HEK293 (cell line): Measurements from ENCODE around the gene TMTC1.

Experiments
- KLF16 ChIP-seq: fragments of 450-650 bp; formaldehyde crosslinking; IDR thresholded peaks from 2 replicates; pipeline ENCODE4 v1.5.1; 2017; ENCODE audit warnings: missing biosample characterization, missing genetic modification characterization
- MYNN ChIP-seq: fragments of 450-650 bp; formaldehyde crosslinking; IDR thresholded peaks from 2 replicates; pipeline ENCODE4 v1.5.1; 2016; ENCODE audit warnings: missing biosample characterization, missing genetic modification characterization, borderline replicate concordance
- ZNF133 ChIP-seq: fragments of 450-650 bp; formaldehyde crosslinking; IDR thresholded peaks from 2 replicates; pipeline ENCODE4 v1.5.1; 2016; ENCODE audit warnings: missing biosample characterization, missing genetic modification characterization
- ZNF174 ChIP-seq: fragments of 450-650 bp; formaldehyde crosslinking; IDR thresholded peaks from 2 replicates; pipeline ENCODE4 v1.5.0; 2017; ENCODE audit warnings: missing biosample characterization, mild to moderate bottlenecking, missing genetic modification characterization
- ZNF433 ChIP-seq: fragments of 450-650 bp; formaldehyde crosslinking; IDR thresholded peaks from 2 replicates; pipeline ENCODE4 v1.5.1; 2016; ENCODE audit warnings: missing biosample characterization, missing genetic modification characterization, low read depth
- ZNF48 ChIP-seq: fragments of 450-650 bp; formaldehyde crosslinking; IDR thresholded peaks from 2 replicates; pipeline ENCODE4 v1.5.1; 2016; ENCODE audit warnings: missing biosample characterization, missing genetic modification characterization
- ZNF555 ChIP-seq: fragments of 450-650 bp; formaldehyde crosslinking; conservative IDR thresholded peaks from 2 replicates; pipeline ENCODE4 v1.5.1; 2017; ENCODE audit warnings: missing biosample characterization, mild to moderate bottlenecking, missing genetic modification characterization, inconsistent platforms
- ZNF585B ChIP-seq: fragments of 450-650 bp; formaldehyde crosslinking; IDR thresholded peaks from 2 replicates; pipeline ENCODE4 v1.5.1; 2016; ENCODE audit warnings: missing biosample characterization, missing genetic modification characterization
- ZNF610 ChIP-seq: fragments of 450-650 bp; formaldehyde crosslinking; IDR thresholded peaks from 2 replicates; pipeline ENCODE4 v1.5.1; 2016; ENCODE audit warnings: missing biosample characterization, missing genetic modification characterization, borderline replicate concordance
- ZNF837 ChIP-seq: fragments of 450-650 bp; formaldehyde crosslinking; IDR thresholded peaks from 2 replicates; pipeline ENCODE4 v1.5.1; 2016; ENCODE audit warnings: missing biosample characterization, missing genetic modification characterization
- TF ChIP-seq, protein P1 (sequence below): fragments of 450-650 bp; formaldehyde crosslinking; IDR thresholded peaks from 2 replicates; pipeline ENCODE4 v1.5.1; 2016; ENCODE audit warnings: missing biosample characterization, missing genetic modification characterization
- TF ChIP-seq, protein P2 (sequence below): fragments of 450-650 bp; formaldehyde crosslinking; IDR thresholded peaks from 2 replicates; pipeline ENCODE4 v1.5.1; 2016; ENCODE audit warnings: missing biosample characterization, missing genetic modification characterization
- TF ChIP-seq, protein P3 (sequence below): sonication (generic); formaldehyde crosslinking; IDR thresholded peaks from 2 replicates; pipeline ENCODE4 v1.8.1; 2022; ENCODE audit warnings: mild to moderate bottlenecking, moderate library complexity, missing genetic modification reagents
- TF ChIP-seq, protein P4 (sequence below): fragments of 450-650 bp; formaldehyde crosslinking; IDR thresholded peaks from 2 replicates; pipeline ENCODE4 v1.5.1; 2016; ENCODE audit warnings: missing biosample characterization, missing genetic modification characterization

DNA sequence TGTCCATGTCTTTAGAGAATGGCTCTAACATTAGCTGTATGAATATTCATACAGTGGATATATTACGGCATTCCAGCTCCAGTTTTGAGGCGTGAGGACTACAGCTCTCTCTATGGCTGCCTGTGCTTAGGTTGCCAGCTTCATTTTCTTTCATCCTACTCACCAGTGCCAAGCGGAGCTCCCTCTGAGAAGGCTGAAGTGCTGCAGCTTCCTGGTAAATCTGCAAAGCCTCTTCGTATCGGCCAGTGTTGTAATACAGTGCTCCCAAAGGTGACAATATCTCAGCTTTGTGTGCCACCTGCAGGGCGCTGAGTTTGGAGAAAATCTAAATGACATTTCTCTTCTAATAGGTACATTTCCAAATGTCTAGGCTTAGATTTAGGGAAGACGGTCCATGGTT is 266.5 kb downstream of the TMTC1 start:
- TF ChIP-seq ZNF433 (no peak), ZNF133 (tag by site-specific recombination) (no peak), ZNF837 (no peak), ZNF174 (tag by site-specific recombination) (no peak), ZNF585B (tag by site-specific recombination) (no peak), ZNF610 (tag by site-specific recombination) (no peak), MYNN (tag by site-specific recombination) (no peak), ZNF555 (tag by site-specific recombination) (no peak), ZNF48 (tag by site-specific recombination) (no peak), KLF16 (tag by site-specific recombination) (no peak)
- TF ChIP-seq, protein P1, sequence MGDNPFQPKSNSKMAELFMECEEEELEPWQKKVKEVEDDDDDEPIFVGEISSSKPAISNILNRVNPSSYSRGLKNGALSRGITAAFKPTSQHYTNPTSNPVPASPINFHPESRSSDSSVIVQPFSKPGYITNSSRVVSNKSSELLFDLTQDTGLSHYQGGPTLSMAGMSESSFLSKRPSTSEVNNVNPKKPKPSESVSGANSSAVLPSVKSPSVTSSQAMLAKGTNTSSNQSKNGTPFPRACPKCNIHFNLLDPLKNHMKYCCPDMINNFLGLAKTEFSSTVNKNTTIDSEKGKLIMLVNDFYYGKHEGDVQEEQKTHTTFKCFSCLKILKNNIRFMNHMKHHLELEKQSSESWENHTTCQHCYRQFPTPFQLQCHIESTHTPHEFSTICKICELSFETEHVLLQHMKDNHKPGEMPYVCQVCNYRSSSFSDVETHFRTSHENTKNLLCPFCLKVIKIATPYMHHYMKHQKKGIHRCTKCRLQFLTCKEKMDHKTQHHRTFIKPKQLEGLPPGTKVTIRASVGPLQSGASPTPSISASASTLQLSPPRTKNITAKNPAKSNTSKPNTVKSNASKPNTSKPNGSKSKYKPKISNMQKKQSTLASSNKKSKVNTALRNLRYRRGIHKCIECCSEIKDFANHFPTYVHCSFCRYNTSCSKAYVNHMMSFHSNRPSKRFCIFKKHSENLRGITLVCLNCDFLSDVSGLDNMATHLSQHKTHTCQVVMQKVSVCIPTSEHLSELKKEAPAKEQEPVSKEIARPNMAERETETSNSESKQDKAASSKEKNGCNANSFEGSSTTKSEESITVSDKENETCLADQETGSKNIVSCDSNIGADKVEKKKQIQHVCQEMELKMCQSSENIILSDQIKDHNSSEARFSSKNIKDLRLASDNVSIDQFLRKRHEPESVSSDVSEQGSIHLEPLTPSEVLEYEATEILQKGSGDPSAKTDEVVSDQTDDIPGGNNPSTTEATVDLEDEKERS (tag by site-specific recombination) = no peak
- TF ChIP-seq, protein P2, sequence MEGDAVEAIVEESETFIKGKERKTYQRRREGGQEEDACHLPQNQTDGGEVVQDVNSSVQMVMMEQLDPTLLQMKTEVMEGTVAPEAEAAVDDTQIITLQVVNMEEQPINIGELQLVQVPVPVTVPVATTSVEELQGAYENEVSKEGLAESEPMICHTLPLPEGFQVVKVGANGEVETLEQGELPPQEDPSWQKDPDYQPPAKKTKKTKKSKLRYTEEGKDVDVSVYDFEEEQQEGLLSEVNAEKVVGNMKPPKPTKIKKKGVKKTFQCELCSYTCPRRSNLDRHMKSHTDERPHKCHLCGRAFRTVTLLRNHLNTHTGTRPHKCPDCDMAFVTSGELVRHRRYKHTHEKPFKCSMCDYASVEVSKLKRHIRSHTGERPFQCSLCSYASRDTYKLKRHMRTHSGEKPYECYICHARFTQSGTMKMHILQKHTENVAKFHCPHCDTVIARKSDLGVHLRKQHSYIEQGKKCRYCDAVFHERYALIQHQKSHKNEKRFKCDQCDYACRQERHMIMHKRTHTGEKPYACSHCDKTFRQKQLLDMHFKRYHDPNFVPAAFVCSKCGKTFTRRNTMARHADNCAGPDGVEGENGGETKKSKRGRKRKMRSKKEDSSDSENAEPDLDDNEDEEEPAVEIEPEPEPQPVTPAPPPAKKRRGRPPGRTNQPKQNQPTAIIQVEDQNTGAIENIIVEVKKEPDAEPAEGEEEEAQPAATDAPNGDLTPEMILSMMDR (tag by site-specific recombination) = no peak
- TF ChIP-seq, protein P3, sequence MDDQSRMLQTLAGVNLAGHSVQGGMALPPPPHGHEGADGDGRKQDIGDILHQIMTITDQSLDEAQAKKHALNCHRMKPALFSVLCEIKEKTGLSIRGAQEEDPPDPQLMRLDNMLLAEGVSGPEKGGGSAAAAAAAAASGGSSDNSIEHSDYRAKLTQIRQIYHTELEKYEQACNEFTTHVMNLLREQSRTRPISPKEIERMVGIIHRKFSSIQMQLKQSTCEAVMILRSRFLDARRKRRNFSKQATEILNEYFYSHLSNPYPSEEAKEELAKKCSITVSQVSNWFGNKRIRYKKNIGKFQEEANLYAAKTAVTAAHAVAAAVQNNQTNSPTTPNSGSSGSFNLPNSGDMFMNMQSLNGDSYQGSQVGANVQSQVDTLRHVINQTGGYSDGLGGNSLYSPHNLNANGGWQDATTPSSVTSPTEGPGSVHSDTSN = no peak
- TF ChIP-seq, protein P4, sequence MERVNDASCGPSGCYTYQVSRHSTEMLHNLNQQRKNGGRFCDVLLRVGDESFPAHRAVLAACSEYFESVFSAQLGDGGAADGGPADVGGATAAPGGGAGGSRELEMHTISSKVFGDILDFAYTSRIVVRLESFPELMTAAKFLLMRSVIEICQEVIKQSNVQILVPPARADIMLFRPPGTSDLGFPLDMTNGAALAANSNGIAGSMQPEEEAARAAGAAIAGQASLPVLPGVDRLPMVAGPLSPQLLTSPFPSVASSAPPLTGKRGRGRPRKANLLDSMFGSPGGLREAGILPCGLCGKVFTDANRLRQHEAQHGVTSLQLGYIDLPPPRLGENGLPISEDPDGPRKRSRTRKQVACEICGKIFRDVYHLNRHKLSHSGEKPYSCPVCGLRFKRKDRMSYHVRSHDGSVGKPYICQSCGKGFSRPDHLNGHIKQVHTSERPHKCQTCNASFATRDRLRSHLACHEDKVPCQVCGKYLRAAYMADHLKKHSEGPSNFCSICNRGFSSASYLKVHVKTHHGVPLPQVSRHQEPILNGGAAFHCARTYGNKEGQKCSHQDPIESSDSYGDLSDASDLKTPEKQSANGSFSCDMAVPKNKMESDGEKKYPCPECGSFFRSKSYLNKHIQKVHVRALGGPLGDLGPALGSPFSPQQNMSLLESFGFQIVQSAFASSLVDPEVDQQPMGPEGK (tag by site-specific recombination) = no peak
